ENCODE results near the gene FKBP2.

Gene FKBP2

DNA sequence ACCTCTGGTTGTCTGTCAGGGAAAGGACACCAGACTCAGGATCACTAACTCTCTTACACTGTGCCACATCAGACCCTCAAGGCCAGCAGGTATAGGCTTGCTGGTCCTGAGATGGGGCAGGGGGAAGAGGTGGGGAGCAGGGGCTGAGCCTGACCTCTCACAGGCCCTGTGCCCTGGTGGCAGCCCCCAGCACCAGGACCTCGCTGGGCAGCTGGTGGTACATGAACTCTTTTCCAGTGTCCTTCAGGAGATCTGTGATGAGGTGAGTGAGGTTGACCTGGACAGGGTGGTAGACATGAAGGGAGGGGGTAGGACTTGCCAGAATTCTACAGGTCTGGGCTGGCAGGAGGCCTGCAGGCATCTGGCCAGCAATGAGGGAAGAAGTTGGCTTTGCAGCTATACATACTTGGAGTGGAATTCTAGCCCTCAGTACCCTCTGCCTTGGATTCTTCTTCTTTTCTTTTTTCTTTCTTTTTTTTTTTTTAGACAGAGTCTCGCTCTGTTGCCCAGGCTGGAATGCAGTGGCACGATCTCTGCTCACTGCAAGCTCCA is 13.4 kb upstream of the FKBP2 start:
- TF ChIP-seq, protein P1, sequence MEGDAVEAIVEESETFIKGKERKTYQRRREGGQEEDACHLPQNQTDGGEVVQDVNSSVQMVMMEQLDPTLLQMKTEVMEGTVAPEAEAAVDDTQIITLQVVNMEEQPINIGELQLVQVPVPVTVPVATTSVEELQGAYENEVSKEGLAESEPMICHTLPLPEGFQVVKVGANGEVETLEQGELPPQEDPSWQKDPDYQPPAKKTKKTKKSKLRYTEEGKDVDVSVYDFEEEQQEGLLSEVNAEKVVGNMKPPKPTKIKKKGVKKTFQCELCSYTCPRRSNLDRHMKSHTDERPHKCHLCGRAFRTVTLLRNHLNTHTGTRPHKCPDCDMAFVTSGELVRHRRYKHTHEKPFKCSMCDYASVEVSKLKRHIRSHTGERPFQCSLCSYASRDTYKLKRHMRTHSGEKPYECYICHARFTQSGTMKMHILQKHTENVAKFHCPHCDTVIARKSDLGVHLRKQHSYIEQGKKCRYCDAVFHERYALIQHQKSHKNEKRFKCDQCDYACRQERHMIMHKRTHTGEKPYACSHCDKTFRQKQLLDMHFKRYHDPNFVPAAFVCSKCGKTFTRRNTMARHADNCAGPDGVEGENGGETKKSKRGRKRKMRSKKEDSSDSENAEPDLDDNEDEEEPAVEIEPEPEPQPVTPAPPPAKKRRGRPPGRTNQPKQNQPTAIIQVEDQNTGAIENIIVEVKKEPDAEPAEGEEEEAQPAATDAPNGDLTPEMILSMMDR (IDR thresholded peaks at IDR 0.05; ENCODE audit: low read depth, low read length, missing control alignments) = no peak
- DNase-seq (ENCODE audit: extremely low read depth, low read depth) = no peak
- H3K4me3 ChIP-seq (replicated peaks; ENCODE audit: low read depth, low read length) = peak overlapping the region; percentile 84

GRCh38 chr11:64229090-64229743 is 11.7 kb upstream of the FKBP2 start:
- TF ChIP-seq, protein P1 (IDR thresholded peaks at IDR 0.05; ENCODE audit: low read depth, low read length, missing control alignments) = no peak
- DNase-seq (ENCODE audit: extremely low read depth, low read depth) = no peak
- H3K4me3 ChIP-seq (replicated peaks; ENCODE audit: low read depth, low read length) = peak overlapping the region; percentile 59; the same call in 1 of the 2 replicates

DNA sequence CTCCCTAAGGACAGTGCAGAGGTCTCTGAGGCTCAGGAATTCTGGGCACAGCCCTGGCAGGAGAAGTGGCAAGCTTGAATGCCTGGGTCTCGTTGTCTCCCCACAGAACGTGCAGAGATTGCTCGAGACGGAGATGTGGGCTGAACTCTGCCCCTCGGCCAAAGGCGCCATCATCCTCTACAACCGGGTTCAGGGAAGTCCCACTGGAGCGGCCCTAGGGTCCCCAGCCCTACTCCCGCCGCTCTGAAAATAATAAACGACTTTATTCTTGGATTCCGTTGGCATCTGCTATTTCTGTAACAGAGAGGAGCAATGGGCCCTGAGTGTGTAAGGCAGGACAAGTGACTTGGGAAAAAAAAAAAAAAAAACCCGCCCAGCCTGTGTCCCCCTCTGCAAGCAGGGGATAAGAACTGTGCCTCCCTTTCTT is 11.1 kb upstream of the FKBP2 start:
- DNase-seq (ENCODE audit: extremely low read depth, low read depth) = no peak
- TF ChIP-seq, protein P1 (IDR thresholded peaks at IDR 0.05; ENCODE audit: low read depth, low read length, missing control alignments) = no peak
- H3K4me3 ChIP-seq (replicated peaks; ENCODE audit: low read depth, low read length) = peak overlapping the region; percentile 59

DNA sequence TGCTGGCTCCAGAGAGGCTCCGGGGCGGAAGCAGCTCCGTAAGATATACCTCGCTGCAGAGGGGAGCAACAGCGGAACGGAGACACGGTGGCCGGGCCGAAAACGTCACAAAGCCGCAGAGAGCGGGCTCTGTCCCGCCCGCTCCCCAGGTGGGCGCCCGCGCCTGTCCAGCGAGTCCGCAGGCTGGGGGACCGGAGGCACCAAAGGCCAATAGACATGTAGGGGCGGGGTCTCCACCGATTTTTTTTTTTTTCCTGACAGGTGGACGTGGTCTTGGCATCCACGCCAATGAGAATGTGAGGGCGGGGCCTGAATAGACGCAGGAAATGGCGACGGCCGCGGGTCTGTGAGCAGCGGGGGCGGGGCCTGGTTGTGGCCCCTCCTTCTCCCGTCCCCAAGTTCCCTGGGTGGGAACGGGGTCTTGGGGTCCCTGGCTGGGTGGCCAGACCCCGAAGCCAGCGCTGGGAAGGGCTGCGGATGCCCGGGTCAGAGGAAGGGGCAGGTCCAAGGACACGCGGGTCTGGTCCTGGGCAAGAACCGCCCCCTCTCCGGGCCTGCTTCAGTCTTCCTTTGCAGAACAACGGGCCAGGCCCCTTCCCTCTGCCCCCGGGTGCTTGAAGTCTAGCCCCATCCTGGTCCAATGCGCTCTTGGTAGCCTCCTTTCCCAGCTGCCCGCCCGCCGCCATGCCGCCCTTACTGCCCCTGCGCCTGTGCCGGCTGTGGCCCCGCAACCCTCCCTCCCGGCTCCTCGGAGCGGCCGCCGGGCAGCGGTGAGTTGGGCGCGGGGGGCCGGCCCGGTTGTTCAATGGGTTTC is 10.5 kb upstream of the FKBP2 start, which contains the start of gene DNAJC4:
Gene DNAJC4, plus strand, starts transcription at position 378 of the 814 bp plus-strand sequence. Its CDS starts 307 bp downstream, at position 685.
- DNase-seq (ENCODE audit: extremely low read depth, low read depth) = no peak
- TF ChIP-seq, protein P1 (IDR thresholded peaks at IDR 0.05; ENCODE audit: low read depth, low read length, missing control alignments) = no peak
- peak within 1 kb of the TSS; percentile 59 for H3K4me3 ChIP-seq (replicated peaks; ENCODE audit: low read depth, low read length)

DNA sequence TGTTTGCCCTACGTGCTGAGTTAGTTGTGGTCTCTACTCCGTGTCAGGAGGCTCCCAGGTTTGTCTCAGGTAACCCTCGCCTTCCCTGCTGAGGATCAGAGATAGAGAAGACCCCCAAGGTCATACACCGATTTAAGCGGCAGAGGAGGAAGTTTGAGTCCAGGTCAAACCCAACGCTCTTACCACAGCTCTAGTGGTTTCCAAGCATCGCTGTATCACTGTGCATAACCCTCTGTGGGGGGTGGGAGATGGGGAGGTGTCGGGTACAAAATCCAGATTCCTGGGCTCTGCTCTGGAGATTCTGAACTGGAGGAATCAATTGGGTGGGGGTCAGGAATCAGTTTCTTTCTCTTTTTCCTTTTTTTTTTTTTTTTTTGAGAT is 9.9 kb upstream of the FKBP2 start:
- peak overlapping the region; percentile 59 for H3K4me3 ChIP-seq (replicated peaks; ENCODE audit: low read depth, low read length)
- DNase-seq (ENCODE audit: extremely low read depth, low read depth) = no peak
- TF ChIP-seq, protein P1 (IDR thresholded peaks at IDR 0.05; ENCODE audit: low read depth, low read length, missing control alignments) = no peak

GRCh38 chr11:64231546-64231945 is 9.3 kb upstream of the FKBP2 start:
- TF ChIP-seq, protein P1 (IDR thresholded peaks at IDR 0.05; ENCODE audit: low read depth, low read length, missing control alignments) = no peak
- H3K4me3 ChIP-seq (replicated peaks; ENCODE audit: low read depth, low read length) = no peak overlapping the region
- no peak for DNase-seq (ENCODE audit: extremely low read depth, low read depth)

All from HFF-Myc (cell line).